Loucy (cell line): Measurements from ENCODE around the gene PYCARD.
"Not testable (repeated sequence)": the region's sequence is repeated elsewhere in the genome, so short reads cannot be mapped to it uniquely, and the experiment has no call there.

Experiments used
- H2AFZ ChIP-seq: fragments of 200-600 bp; sonication (generic); 2 replicates; pipeline ENCODE4 v1.6.0; 2016; ENCODE audit warnings: antibody characterized with exemption, mild to moderate bottlenecking, low read length, moderate library complexity
- H3F3A ChIP-seq: fragments of 200-600 bp; 2 replicates; pipeline ENCODE4 v1.6.0; 2016; ENCODE audit warnings: antibody characterized with exemption, low read depth, mild to moderate bottlenecking
- H3K27me3 ChIP-seq: fragments of 200-600 bp; sonication (generic); 2 replicates; pipeline ENCODE4 v1.6.1; 2014; ENCODE audit warnings: low read length, mild to moderate bottlenecking; ENCODE audit not compliant: insufficient read depth, poor library complexity, severe bottlenecking
- H3K36me3 ChIP-seq: fragments of 200-600 bp; sonication (generic); 2 replicates; pipeline ENCODE4 v1.6.1; 2016; ENCODE audit warnings: low read length; ENCODE audit not compliant: insufficient read depth
- H3K4me1 ChIP-seq: fragments of 200-600 bp; sonication (generic); 2 replicates; pipeline ENCODE4 v1.5.1; 2014; ENCODE audit warnings: low read length, mild to moderate bottlenecking; ENCODE audit not compliant: insufficient read depth, poor library complexity, severe bottlenecking
- H3K4me2 ChIP-seq: fragments of 200-600 bp; sonication (generic); 2 replicates; pipeline ENCODE4 v1.6.0; 2014; ENCODE audit warnings: antibody characterized with exemption, low read length, low read depth, mild to moderate bottlenecking; ENCODE audit not compliant: poor library complexity, severe bottlenecking
- H3K4me3 ChIP-seq: fragments of 200-600 bp; sonication (generic); 2 replicates; pipeline ENCODE4 v1.5.1; 2014; ENCODE audit warnings: low read length, mild to moderate bottlenecking, mixed read lengths; ENCODE audit not compliant: poor library complexity, severe bottlenecking
- H3K79me2 ChIP-seq: fragments of 200-600 bp; sonication (generic); 2 replicates; pipeline ENCODE4 v1.6.1; 2014; ENCODE audit warnings: low read length; ENCODE audit not compliant: insufficient read depth
- H3K9ac ChIP-seq: fragments of 200-600 bp; sonication (generic); 2 replicates; pipeline ENCODE4 v1.6.0; 2014; ENCODE audit warnings: mild to moderate bottlenecking, low read depth, low read length, moderate library complexity; ENCODE audit not compliant: poor library complexity, severe bottlenecking
- H3K9me2 ChIP-seq: fragments of 200-600 bp; sonication (generic); replicated peaks from 2 replicates; pipeline ENCODE4 v1.6.1; 2016; ENCODE audit warnings: low read depth, low read length, mixed read lengths
- H3K9me3 ChIP-seq: fragments of 200-600 bp; sonication (generic); 2 replicates; pipeline ENCODE4 v1.6.1; 2014; ENCODE audit warnings: mild to moderate bottlenecking, antibody characterized with exemption, low read length, low read depth; ENCODE audit not compliant: insufficient read depth
- H4K20me1 ChIP-seq: fragments of 200-600 bp; sonication (generic); 2 replicates; pipeline ENCODE4 v1.6.0; 2014; ENCODE audit warnings: antibody characterized with exemption, low read length, mild to moderate bottlenecking; ENCODE audit not compliant: insufficient read depth, poor library complexity, severe bottlenecking
- EZH2phosphoT487 ChIP-seq: fragments of 200-600 bp; IDR thresholded peaks from 2 replicates; pipeline ENCODE4 v1.6.1; 2018; ENCODE audit warnings: antibody characterized with exemption, mild to moderate bottlenecking, moderate library complexity, borderline replicate concordance
- TF ChIP-seq, protein P1 (sequence below): fragments of 200-600 bp; sonication (generic); conservative IDR thresholded peaks from 2 replicates; pipeline ENCODE4 v1.5.1; 2014; ENCODE audit warnings: mild to moderate bottlenecking, antibody characterized with exemption, low read length

The PYCARD gene

GRCh38 chr16:31248344-31248743 is 45.8 kb upstream of the PYCARD start:
- no peak overlapping the region for H3K9ac ChIP-seq
- TF ChIP-seq, protein P1, sequence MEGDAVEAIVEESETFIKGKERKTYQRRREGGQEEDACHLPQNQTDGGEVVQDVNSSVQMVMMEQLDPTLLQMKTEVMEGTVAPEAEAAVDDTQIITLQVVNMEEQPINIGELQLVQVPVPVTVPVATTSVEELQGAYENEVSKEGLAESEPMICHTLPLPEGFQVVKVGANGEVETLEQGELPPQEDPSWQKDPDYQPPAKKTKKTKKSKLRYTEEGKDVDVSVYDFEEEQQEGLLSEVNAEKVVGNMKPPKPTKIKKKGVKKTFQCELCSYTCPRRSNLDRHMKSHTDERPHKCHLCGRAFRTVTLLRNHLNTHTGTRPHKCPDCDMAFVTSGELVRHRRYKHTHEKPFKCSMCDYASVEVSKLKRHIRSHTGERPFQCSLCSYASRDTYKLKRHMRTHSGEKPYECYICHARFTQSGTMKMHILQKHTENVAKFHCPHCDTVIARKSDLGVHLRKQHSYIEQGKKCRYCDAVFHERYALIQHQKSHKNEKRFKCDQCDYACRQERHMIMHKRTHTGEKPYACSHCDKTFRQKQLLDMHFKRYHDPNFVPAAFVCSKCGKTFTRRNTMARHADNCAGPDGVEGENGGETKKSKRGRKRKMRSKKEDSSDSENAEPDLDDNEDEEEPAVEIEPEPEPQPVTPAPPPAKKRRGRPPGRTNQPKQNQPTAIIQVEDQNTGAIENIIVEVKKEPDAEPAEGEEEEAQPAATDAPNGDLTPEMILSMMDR, result no peak
- no peak for TF ChIP-seq EZH2phosphoT487
- no peak overlapping the region for H2AFZ ChIP-seq
- H4K20me1 ChIP-seq, result no peaks in the 10 kb centered on the region
- no peaks in the 10 kb centered on the region for H3K9me2 ChIP-seq
- H3K36me3 ChIP-seq, result no peaks in the 10 kb centered on the region
- H3K4me2 ChIP-seq, result no peak overlapping the region
- no peaks in the 10 kb centered on the region for H3K79me2 ChIP-seq
- no peaks in the 10 kb centered on the region for H3F3A ChIP-seq
- H3K27me3 ChIP-seq, result no peaks in the 10 kb centered on the region
- H3K4me3 ChIP-seq, result no peak overlapping the region
- no peaks in the 10 kb centered on the region for H3K4me1 ChIP-seq
- H3K9me3 ChIP-seq, result no peaks in the 10 kb centered on the region

DNA sequence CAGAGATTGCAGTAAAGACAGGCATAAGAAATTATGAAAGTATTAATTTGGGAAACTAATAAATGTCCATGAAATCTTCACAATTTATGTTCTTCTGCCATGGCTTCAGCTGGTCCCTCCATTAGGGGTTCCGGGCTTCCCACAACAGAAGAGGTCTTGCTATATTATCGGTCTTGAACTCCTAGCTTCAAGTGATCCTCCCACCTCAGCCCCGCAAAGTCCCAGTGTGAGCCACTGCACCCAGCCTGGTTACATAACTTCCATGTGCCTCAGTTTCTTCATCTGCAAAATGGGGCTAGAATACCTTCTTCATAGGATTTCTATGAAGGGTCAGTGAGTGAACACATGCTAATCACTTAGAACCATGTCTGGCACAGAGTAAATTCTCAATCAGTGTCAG is 43.7 kb upstream of the PYCARD start:
- Histone ChIP-seq H3K27me3 (no peaks in the 10 kb centered on the region), H3K36me3 (no peaks in the 10 kb centered on the region), H3K4me3 (no peak overlapping the region), H3K79me2 (no peaks in the 10 kb centered on the region), H3K4me2 (no peak overlapping the region), H4K20me1 (no peaks in the 10 kb centered on the region), H3K9me3 (no peaks in the 10 kb centered on the region), H3K4me1 (no peaks in the 10 kb centered on the region), H3F3A (no peaks in the 10 kb centered on the region), H3K9ac (no peak overlapping the region), H3K9me2 (no peaks in the 10 kb centered on the region), H2AFZ (no peak overlapping the region)
- no peak for TF ChIP-seq EZH2phosphoT487
- TF ChIP-seq, protein P1, result no peak

DNA sequence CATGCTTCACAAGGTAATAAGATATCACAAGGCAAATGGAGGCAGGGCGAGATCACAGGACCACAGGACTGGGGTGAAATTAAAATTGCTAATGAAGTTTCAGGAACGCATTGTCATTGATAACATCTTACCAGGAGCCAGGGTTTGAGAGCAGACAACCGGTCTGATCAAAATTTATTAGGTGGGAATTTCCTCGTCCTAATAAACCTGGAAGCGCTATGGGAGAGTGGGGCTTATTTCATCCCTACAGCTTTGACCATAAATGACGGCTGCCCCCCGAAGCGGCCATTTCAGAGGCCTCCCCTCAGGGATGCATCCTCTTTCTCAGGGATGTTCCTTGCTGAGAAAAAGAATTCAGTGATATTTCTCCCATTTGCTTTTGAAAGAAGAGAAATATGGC is 43.0 kb upstream of the PYCARD start:
- H3K9me2 ChIP-seq, H2AFZ ChIP-seq, H3K9me3 ChIP-seq, H3K4me1 ChIP-seq, H3K4me3 ChIP-seq, H3K9ac ChIP-seq, H4K20me1 ChIP-seq, H3K27me3 ChIP-seq, H3K79me2 ChIP-seq, H3K4me2 ChIP-seq, H3K36me3 ChIP-seq, H3F3A ChIP-seq: not testable (repeated sequence)

- no peaks in the 10 kb centered on the region for H3K79me2 ChIP-seq
- no peak overlapping the region for H3K4me2 ChIP-seq
- no peak for TF ChIP-seq EZH2phosphoT487
- TF ChIP-seq, protein P1, result no peak
- H3K9ac ChIP-seq, result no peak overlapping the region
- H3K36me3 ChIP-seq, result no peaks in the 10 kb centered on the region
- no peaks in the 10 kb centered on the region for H3K9me3 ChIP-seq
- H2AFZ ChIP-seq, result no peak overlapping the region
- no peak overlapping the region for H3K4me3 ChIP-seq
- H3K27me3 ChIP-seq, result no peaks in the 10 kb centered on the region
- H4K20me1 ChIP-seq, result no peaks in the 10 kb centered on the region
- no peaks in the 10 kb centered on the region for H3F3A ChIP-seq
- no peaks in the 10 kb centered on the region for H3K4me1 ChIP-seq
- H3K9me2 ChIP-seq, result no peaks in the 10 kb centered on the region
Observed at GRCh38 chr16:31243734-31244670, 41.4 kb upstream of the PYCARD start.
